GM18861 (cell line): ENCODE data around the gene FUBP3.

Source experiments
- ATAC-seq: cut with Tn5 transposase; IDR thresholded peaks from one replicate; pipeline ENCODE4 v1.9.1; 2021; ENCODE audit not compliant: unreplicated experiment

Gene FUBP3

GRCh38 chr9:130606887-130607600, 27.7 kb downstream of the FUBP3 start:
- no peak for ATAC-seq

- no peak for ATAC-seq
These were observed 28.5 kb downstream of the FUBP3 start for GRCh38 chr9:130607640-130608420.

DNA sequence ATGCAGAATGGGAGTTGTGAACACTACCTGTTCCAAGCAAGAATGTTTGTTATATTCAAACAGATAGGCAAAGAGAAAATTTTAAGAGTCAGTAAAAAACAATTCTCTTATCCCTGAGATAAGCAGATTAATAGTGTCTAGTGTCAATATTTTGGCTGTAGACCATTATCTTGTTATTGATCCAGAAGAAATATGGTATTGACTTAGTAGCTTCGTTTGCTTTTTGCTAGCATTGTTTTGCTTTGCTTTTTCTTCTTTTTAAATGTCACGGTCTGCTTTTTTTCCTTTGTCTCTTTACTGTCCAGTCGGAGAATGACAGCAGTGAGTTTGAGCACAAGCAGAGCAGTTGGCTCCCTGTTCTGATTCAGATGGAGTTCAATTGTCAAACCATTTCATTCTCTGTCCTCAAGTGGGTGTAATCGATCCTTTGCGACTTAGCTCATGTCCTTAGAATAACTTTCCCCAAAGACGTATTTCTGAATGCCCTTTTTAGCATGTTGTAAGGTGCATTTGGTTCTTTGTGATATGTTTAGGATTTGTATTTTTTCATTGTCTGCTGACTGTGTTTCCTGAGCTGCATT, 29.3 kb downstream of the FUBP3 start:
- no peak for ATAC-seq

- ATAC-seq, result no peak
These were observed 29.8 kb downstream of the FUBP3 start for GRCh38 chr9:130609163-130609562.

GRCh38 chr9:130610862-130611707, 31.7 kb downstream of the FUBP3 start:
- no peak for ATAC-seq

GRCh38 chr9:130616451-130616850, 37.1 kb downstream of the FUBP3 start:
- ATAC-seq, result no peak

DNA sequence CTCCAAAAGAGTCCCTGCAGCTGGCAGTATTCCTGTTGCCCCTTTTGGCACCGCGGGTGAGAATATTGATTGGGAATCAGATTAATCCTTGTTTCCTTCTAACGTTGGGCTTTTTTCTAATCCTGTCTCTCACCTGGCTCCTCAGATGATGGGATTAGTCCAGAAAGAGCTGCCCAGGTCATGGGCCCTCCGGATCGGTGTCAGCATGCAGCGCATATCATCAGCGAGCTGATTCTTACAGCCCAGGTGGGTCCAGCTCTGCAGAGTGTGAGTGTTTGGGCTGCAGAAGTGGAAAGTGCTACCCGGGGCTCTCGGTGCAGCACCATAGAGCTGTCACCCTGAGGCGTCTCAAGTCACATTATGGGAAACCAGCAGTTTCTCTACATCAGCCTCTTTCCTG, 44.1 kb downstream of the FUBP3 start:
- ATAC-seq, result no peak

DNA sequence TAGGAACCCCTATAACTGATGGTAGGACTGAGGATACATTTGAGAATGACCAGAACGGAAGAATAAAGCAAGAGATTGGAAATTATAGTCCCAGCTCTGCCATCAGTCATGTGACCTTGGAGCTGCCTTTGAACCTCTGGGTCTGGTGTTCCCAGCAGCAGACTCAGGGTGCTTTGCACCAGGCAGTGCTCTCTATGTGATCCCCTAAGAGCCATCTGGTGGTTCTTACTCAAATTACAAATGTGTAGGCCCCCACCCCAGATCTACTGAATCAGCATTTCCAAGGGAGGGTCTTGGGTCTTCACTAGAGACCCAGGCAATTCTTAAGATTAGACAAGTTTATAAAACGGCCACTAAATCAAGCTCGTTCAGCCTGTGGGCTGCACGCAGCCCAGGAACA, 44.8 kb downstream of the FUBP3 start:
- ATAC-seq, result no peak

- no peak for ATAC-seq
These were observed 47.0 kb downstream of the FUBP3 start for GRCh38 chr9:130626249-130626996.

DNA sequence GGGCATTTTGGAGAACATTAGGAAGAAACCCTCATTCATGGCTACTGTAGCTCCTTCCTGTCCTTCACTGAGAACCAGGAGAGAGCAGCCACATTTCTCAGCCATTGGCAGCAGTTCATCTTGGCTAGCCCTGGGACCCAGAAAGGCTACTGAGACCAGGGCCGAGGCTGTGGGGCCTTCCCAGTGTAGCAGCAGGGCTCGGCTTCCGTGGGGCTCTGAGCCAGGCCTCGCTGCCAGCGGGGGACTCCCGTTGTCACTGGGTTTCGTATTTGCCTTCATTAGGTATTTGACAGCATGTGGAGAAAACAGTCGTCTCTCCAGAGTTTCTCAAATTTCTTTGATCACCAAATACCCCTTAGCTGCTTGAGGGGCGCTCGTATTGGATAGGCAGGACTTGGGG, 47.7 kb downstream of the FUBP3 start:
- no peak for ATAC-seq

DNA sequence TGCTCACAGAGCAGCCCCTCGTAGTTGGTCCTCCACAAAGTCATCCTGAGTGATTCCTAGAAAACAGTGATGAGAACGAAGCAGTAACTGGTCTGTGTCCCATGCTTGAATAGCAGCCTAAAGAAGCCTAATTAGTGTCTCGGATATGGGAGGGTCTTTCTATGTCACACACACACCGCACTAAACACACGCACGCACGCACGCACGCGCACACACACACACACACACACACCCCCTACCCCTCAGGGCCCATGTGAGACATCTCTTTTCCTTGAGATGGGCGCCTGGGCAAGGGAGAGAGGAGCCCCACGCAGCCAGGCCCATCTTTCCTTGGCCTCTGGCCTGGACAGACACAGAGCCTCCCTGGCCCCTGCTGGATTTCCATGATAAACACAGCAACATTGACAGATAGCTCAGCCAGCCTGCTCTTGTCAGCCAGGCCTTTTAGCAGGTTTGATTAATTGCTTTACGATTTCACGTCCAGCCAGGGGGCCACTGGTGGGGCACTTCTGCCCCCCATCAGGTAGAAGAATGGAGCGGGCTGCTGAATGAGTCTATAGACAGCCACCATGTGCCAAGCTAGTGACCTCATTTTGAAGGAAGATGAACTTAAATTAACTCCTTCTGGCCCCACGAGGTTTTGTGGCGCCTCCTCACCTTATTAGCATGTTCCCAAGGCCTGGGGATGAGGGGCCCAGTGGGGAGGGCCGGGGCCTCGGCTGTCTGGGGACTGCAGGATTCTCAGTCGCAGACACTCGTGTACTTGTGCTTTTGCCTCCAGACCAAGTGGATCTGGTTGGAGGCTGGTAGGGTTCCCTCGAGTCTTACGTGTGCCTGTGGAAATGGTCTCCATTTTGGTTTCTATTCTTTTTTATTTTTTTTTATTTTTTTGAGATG, 48.8 kb downstream of the FUBP3 start:
- no peak for ATAC-seq

- no peak for ATAC-seq
These were observed 50.2 kb downstream of the FUBP3 start for GRCh38 chr9:130629443-130630070.

GRCh38 chr9:130630071-130630450, 50.7 kb downstream of the FUBP3 start:
- no peak for ATAC-seq

GRCh38 chr9:130630506-130631330, 51.3 kb downstream of the FUBP3 start:
- ATAC-seq, result no peak

DNA sequence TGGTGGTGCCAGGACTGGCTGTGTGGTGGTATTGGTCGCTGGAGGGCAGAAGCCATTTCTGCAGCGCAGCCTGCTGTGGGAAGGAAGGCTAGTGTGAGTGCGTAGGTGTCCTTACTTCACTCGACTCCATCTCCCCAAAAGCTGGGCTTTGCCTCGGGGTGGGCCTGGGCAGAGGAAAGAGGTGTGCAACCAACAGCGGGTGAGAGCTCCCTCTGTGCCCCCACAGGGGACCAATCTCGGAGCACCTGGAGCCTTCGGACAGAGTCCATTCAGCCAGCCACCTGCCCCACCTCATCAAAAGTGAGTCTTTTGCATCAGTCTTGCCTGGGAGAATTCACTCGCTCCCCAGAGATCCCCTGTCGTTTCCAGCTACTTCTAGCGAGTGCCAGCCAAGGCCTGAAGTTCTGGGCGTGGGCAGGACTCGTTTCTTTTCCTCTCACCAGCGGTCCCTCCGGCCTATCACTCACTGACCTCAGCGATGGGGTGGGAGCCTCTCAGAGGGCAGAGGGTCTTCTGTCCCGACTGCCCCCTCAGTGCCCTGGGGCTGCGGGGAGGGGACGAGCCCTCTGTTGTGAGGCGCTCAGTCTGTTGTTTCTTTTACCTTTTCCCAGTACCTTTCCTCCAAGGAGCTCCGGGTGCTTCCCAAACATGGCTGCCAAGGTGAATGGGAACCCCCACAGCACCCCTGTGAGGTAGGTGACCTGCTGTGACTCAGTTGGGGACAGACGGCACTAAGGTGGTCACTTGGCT, 52.1 kb downstream of the FUBP3 start:
- no peak for ATAC-seq

DNA sequence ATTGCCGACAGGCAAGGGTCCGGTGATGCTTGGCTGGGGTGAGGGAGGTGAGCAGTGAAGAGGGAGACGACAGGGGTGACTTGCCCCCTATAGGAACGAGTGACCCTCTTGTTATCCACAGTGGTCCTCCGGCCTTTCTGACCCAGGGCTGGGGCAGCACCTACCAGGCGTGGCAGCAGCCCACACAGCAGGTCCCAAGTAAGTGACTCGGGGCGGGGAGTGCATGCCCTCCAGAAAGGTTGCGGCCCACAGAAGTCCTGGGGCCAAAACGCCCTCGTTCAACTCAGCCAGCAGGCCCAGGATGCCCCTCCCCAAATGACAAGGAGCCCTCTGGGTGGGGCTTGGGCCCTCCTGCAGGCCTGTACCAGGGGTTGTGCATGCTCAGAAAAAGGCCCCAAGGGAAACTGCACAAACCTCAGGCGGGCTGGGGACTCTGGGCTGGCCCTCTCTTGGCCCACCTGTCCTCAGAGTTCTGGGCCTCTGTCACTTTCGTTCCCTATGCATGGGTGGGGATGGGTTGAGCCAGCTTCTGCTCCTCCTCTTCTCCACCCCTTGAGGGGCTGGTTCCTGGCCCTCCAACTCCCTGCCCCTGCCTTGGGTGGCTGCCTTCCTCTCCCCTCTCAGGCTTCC, 52.8 kb downstream of the FUBP3 start:
- ATAC-seq, result no peak

GRCh38 chr9:130632841-130633240, 53.5 kb downstream of the FUBP3 start:
- no peak for ATAC-seq
